Muscle layer of colon (tissue), 2 donors: ENCODE results near the gene IL1R2.

ENCODE experiments used
- H3K27ac ChIP-seq: one replicate; pipeline ENCODE4 v1.7.0; 2013; ENCODE audit warnings: low read depth, mild to moderate bottlenecking, low read length, moderate library complexity
- H3K27me3 ChIP-seq, 2 donors: one replicate each; pipeline ENCODE4 v1.7.0; 2013; ENCODE audit warnings: low read length in 2 of 2, mild to moderate bottlenecking in 2 of 2; ENCODE audit not compliant: insufficient read depth in 2 of 2, control insufficient read depth in 1 of 2
- H3K36me3 ChIP-seq: one replicate; pipeline ENCODE4 v1.7.0; 2013; ENCODE audit warnings: mild to moderate bottlenecking, low read length; ENCODE audit not compliant: insufficient read depth
- H3K4me1 ChIP-seq: one replicate; pipeline ENCODE4 v1.7.0; 2013; ENCODE audit warnings: mild to moderate bottlenecking, low read length; ENCODE audit not compliant: insufficient read depth
- H3K4me3 ChIP-seq, 2 donors: one replicate each; pipeline ENCODE4 v1.7.0; 2013; ENCODE audit warnings: low read length in 2 of 2, low read depth in 1 of 2, mild to moderate bottlenecking in 1 of 2, moderate library complexity in 1 of 2
- H3K9ac ChIP-seq: one replicate; pipeline ENCODE4 v1.7.0; 2013; ENCODE audit warnings: low read length
- H3K9me3 ChIP-seq: one replicate; pipeline ENCODE4 v1.7.0; 2013; ENCODE audit warnings: mild to moderate bottlenecking, low read length
- donor health status: abdominal sarcoma.
- donor health status: Adenocarcinoma of cecum.

Gene IL1R2

GRCh38 chr2:101987832-101988231 lies 3.9 kb upstream of the IL1R2 start:
- Histone ChIP-seq H3K27me3 (no peaks in the 10 kb centered on the region), H3K9ac (no peak overlapping the region), H3K4me3 (no peak overlapping the region), H3K36me3 (no peaks in the 10 kb centered on the region), H3K27ac (no peak overlapping the region), H3K9me3 (no peaks in the 10 kb centered on the region), H3K4me1 (no peaks in the 10 kb centered on the region)

- H3K36me3 ChIP-seq = no peaks in the 10 kb centered on the region
- H3K27ac ChIP-seq = no peak overlapping the region
- no peaks in the 10 kb centered on the region for H3K27me3 ChIP-seq
- H3K4me1 ChIP-seq = no peaks in the 10 kb centered on the region
- H3K4me3 ChIP-seq = no peak overlapping the region
- H3K9me3 ChIP-seq = no peaks in the 10 kb centered on the region
- H3K9ac ChIP-seq = no peak overlapping the region
Measured at GRCh38 chr2:101988541-101988940, 3.2 kb upstream of the IL1R2 start.

GRCh38 chr2:101989740-101990460 lies 1.9 kb upstream of the IL1R2 start:
- no peaks in the 10 kb centered on the region for H3K27me3 ChIP-seq
- no peaks in the 10 kb centered on the region for H3K4me1 ChIP-seq
- no peaks in the 10 kb centered on the region for H3K36me3 ChIP-seq
- no peak overlapping the region for H3K9ac ChIP-seq
- H3K9me3 ChIP-seq = no peaks in the 10 kb centered on the region
- no peak overlapping the region for H3K4me3 ChIP-seq
- H3K27ac ChIP-seq = no peak overlapping the region

GRCh38 chr2:101993772-101994171 lies 2.0 kb downstream of the IL1R2 start:
- no peaks in the 10 kb centered on the region for H3K36me3 ChIP-seq
- H3K9ac ChIP-seq = no peak overlapping the region
- H3K27ac ChIP-seq = no peak overlapping the region
- H3K9me3 ChIP-seq = no peaks in the 10 kb centered on the region
- no peaks in the 10 kb centered on the region for H3K27me3 ChIP-seq
- H3K4me1 ChIP-seq = no peaks in the 10 kb centered on the region
- no peak overlapping the region for H3K4me3 ChIP-seq

GRCh38 chr2:101995019-101995418 lies 3.3 kb downstream of the IL1R2 start:
- no peak overlapping the region for H3K9ac ChIP-seq
- H3K27ac ChIP-seq = no peak overlapping the region
- H3K9me3 ChIP-seq = no peaks in the 10 kb centered on the region
- H3K4me3 ChIP-seq = no peak overlapping the region
- no peaks in the 10 kb centered on the region for H3K36me3 ChIP-seq
- H3K4me1 ChIP-seq = no peaks in the 10 kb centered on the region
- H3K27me3 ChIP-seq = no peaks in the 10 kb centered on the region

- H3K27ac ChIP-seq = no peak overlapping the region
- no peaks in the 10 kb centered on the region for H3K9me3 ChIP-seq
- H3K36me3 ChIP-seq = no peaks in the 10 kb centered on the region
- no peaks in the 10 kb centered on the region for H3K4me1 ChIP-seq
- H3K4me3 ChIP-seq = no peak overlapping the region
- H3K27me3 ChIP-seq = no peaks in the 10 kb centered on the region
- H3K9ac ChIP-seq = no peak overlapping the region
Measured at GRCh38 chr2:101995804-101996203, 4.0 kb downstream of the IL1R2 start.

- Histone ChIP-seq H3K36me3 (no peaks in the 10 kb centered on the region), H3K27me3 (no peaks in the 10 kb centered on the region), H3K9me3 (no peaks in the 10 kb centered on the region), H3K27ac (no peak overlapping the region), H3K4me3 (no peak overlapping the region), H3K9ac (no peak overlapping the region), H3K4me1 (no peaks in the 10 kb centered on the region)
Measured at GRCh38 chr2:101998556-101998895, 6.8 kb downstream of the IL1R2 start.

- H3K27me3 ChIP-seq = no peaks in the 10 kb centered on the region
- H3K4me1 ChIP-seq = no peaks in the 10 kb centered on the region
- H3K9me3 ChIP-seq = no peaks in the 10 kb centered on the region
- no peak overlapping the region for H3K4me3 ChIP-seq
- no peaks in the 10 kb centered on the region for H3K36me3 ChIP-seq
- H3K9ac ChIP-seq = no peak overlapping the region
- H3K27ac ChIP-seq = no peak overlapping the region
Measured at GRCh38 chr2:101998896-101999789, 7.4 kb downstream of the IL1R2 start.

- no peaks in the 10 kb centered on the region for H3K36me3 ChIP-seq
Measured at GRCh38 chr2:102000012-102000411, 8.3 kb downstream of the IL1R2 start.

GRCh38 chr2:102000813-102001766 lies 9.3 kb downstream of the IL1R2 start:
- Histone ChIP-seq H3K9ac (no peak overlapping the region), H3K36me3 (no peaks in the 10 kb centered on the region), H3K27me3 (no peaks in the 10 kb centered on the region), H3K4me3 (no peak overlapping the region), H3K27ac (no peak overlapping the region), H3K4me1 (no peaks in the 10 kb centered on the region), H3K9me3 (no peaks in the 10 kb centered on the region)

More at GRCh38 chr2:102000012-102000411, 8.3 kb downstream of the IL1R2 start:
- Histone ChIP-seq H3K9me3 (no peaks in the 10 kb centered on the region), H3K27ac (no peak overlapping the region), H3K9ac (no peak overlapping the region), H3K4me3 (no peak overlapping the region), H3K4me1 (no peaks in the 10 kb centered on the region), H3K27me3 (no peaks in the 10 kb centered on the region)

GRCh38 chr2:102001767-102002142 lies 10.0 kb downstream of the IL1R2 start:
- no peaks in the 10 kb centered on the region for H3K27me3 ChIP-seq
- no peak overlapping the region for H3K27ac ChIP-seq
- no peak overlapping the region for H3K9ac ChIP-seq
- no peaks in the 10 kb centered on the region for H3K9me3 ChIP-seq
- no peaks in the 10 kb centered on the region for H3K4me1 ChIP-seq
- H3K36me3 ChIP-seq = no peaks in the 10 kb centered on the region
- no peak overlapping the region for H3K4me3 ChIP-seq
